ENCODE data around the gene C14orf132.

GRCh38 chr14:96140952-96141351 is 101.8 kb downstream of the C14orf132 start:
- TF ChIP-seq CTCF (conservative IDR thresholded peaks at IDR 0.05; ENCODE audit: low read length) (no peak), EZH2phosphoT487 (IDR thresholded peaks at IDR 0.05; ENCODE audit: borderline replicate concordance) (no peak)
